HCT116 (cell line): ENCODE data around the gene SUPT6H. TPM values are rescaled to one million over a fixed set of nuclear protein-coding genes. Genes with fewer than 3 reads are reported as not detected.

ENCODE experiments used
- ATAC-seq: fragments of 200-7000 bp; cut with Tn5 transposase; 2 replicates; pipeline ENCODE4 v1.9.1; 2020; ENCODE audit warnings: mild to moderate bottlenecking, moderate library complexity
- BruUV-seq: library from RNA; stranded (reverse); fragments of 400-500 nt; replicated peaks from 2 replicates; lab custom pipeline; 2021; lab: Mats Ljungman, UMichigan
- CTCF ChIA-PET: fragments of 300-600 bp; sonication (Branson Sonifier 250); formaldehyde crosslinking; loops from one replicate; lab custom pipeline; 2021; ENCODE audit warnings: antibody characterized with exemption; lab: Charles Lee
- POLR2A ChIA-PET: fragments of 300-600, 350-600 bp; sonication (Branson Sonifier 250); formaldehyde crosslinking; loops from one replicate; lab custom pipeline; 2021; ENCODE audit warnings: antibody characterized with exemption; lab: Charles Lee
- RAD21 ChIA-PET, 2 experiments: fragments of 300-600 bp; sonication (Branson Sonifier 250); formaldehyde crosslinking; loops; one replicate each; lab custom pipeline; 2023; ENCODE audit warnings: low total read pairs in 2 of 2; ENCODE audit not compliant: uncharacterized antibody in 2 of 2, unreplicated experiment in 2 of 2, low non-redundant PET in 1 of 2; lab: Charles Lee
- DNase-seq: peaks from one replicate; pipeline ENCODE4 v3.0.0-alpha.2; 2010; ENCODE audit warnings: low read depth, low spot score
- H2AFZ ChIP-seq: fragments of 200-600 bp; shearing (Covaris generic), sonication (generic); 2 replicates; pipeline ENCODE4 v1.6.1; 2017; ENCODE audit warnings: low read depth, mixed run types, mixed read lengths, antibody characterized with exemption, low read length; ENCODE audit not compliant: poor library complexity, severe bottlenecking
- H3K27ac ChIP-seq: 2 replicates; pipeline ENCODE4 v1.5.1; 2012; ENCODE audit warnings: low read depth, low read length
- H3K27me3 ChIP-seq: fragments of 200-600 bp; sonication (generic); 2 replicates; pipeline ENCODE4 v1.6.1; 2016; ENCODE audit warnings: mixed run types, low read length, mixed read lengths; ENCODE audit not compliant: insufficient read depth
- H3K36me3 ChIP-seq, 2 experiments: fragments of 200-500 bp in 1 of 2; fragments of 200-600 bp in 1 of 2; sonication (Bioruptor generic) in 1 of 2; sonication (generic) in 1 of 2; 2 replicates each; pipeline versions ENCODE4 v1.5.1 to v1.6.1; 2014 to 2016; ENCODE audit warnings: low read length in 2 of 2, inconsistent platforms in 1 of 2, mixed read lengths in 1 of 2, mixed run types in 1 of 2; ENCODE audit not compliant: insufficient read depth in 2 of 2, control insufficient read depth in 1 of 2
- H3K4me1 ChIP-seq, 2 experiments: fragments of 200-600 bp in 1 of 2; sonication (generic) in 1 of 2; 2 replicates each; pipeline versions ENCODE4 v1.5.1 to v1.6.1; 2012 to 2017; ENCODE audit warnings: low read length in 2 of 2, inconsistent platforms in 1 of 2, mild to moderate bottlenecking in 1 of 2, mixed read lengths in 1 of 2, mixed run types in 1 of 2, moderate library complexity in 1 of 2; ENCODE audit not compliant: insufficient read depth in 2 of 2, control insufficient read depth in 1 of 2
- H3K4me2 ChIP-seq: fragments of 200-600 bp; sonication (generic); 2 replicates; pipeline ENCODE4 v1.6.1; 2017; ENCODE audit warnings: mixed run types, low read length, mixed read lengths
- H3K4me3 ChIP-seq, 2 experiments: fragments of 200-600 bp in 1 of 2; sonication (generic) in 1 of 2; replicated peaks in 1 of 2; 2 replicates each; pipeline ENCODE4 v1.5.1; 2011 to 2016; ENCODE audit warnings: low read length in 2 of 2, control low read depth in 1 of 2, low read depth in 1 of 2, mild to moderate bottlenecking in 1 of 2, mixed read lengths in 1 of 2, mixed run types in 1 of 2
- H3K79me2 ChIP-seq: fragments of 200-600 bp; sonication (generic); 2 replicates; pipeline ENCODE4 v1.6.1; 2017; ENCODE audit warnings: mild to moderate bottlenecking, mixed run types, low read length, moderate library complexity, mixed read lengths; ENCODE audit not compliant: insufficient read depth
- H3K9ac ChIP-seq: fragments of 200-600 bp; sonication (generic); 2 replicates; pipeline ENCODE4 v1.6.1; 2016; ENCODE audit warnings: low read length, mixed read lengths
- H3K9me2 ChIP-seq: fragments of 200-600 bp; sonication (generic), shearing (Covaris generic); 2 replicates; pipeline ENCODE4 v1.6.1; 2017; ENCODE audit warnings: mixed run types, mild to moderate bottlenecking, moderate library complexity; ENCODE audit not compliant: insufficient read depth
- H3K9me3 ChIP-seq, 2 experiments: fragments of 200-500 bp in 1 of 2; fragments of 200-600 bp in 1 of 2; sonication (Bioruptor generic) in 1 of 2; sonication (generic) in 1 of 2; 2 replicates each; pipeline ENCODE4 v1.6.1; 2014 to 2017; ENCODE audit warnings: low read length in 2 of 2, mixed read lengths in 2 of 2, inconsistent platforms in 1 of 2, low read depth in 1 of 2, mild to moderate bottlenecking in 1 of 2, mixed run types in 1 of 2, moderate library complexity in 1 of 2; ENCODE audit not compliant: control insufficient read depth in 1 of 2, insufficient read depth in 1 of 2
- H4K20me1 ChIP-seq: fragments of 200-600 bp; sonication (generic), shearing (Covaris generic); 2 replicates; pipeline ENCODE4 v1.6.1; 2017; ENCODE audit warnings: mixed run types, mild to moderate bottlenecking, moderate library complexity; ENCODE audit not compliant: insufficient read depth
- CBX3 ChIP-seq: IDR thresholded peaks from 2 replicates; pipeline ENCODE4 v1.6.1; 2012; ENCODE audit warnings: low read depth
- EGR1 ChIP-seq: IDR thresholded peaks from 2 replicates; pipeline ENCODE4 v1.6.1; 2012; ENCODE audit warnings: low read depth
- EZH2 ChIP-seq: fragments of 200-600 bp; sonication (generic); IDR thresholded peaks from 2 replicates; pipeline ENCODE4 v1.6.1; 2017; ENCODE audit warnings: antibody characterized with exemption, mixed run types
- EZH2phosphoT487 ChIP-seq: fragments of 200-600 bp; IDR thresholded peaks from 2 replicates; pipeline ENCODE4 v1.6.1; 2018; ENCODE audit warnings: antibody characterized with exemption, borderline replicate concordance
- FOSL1 ChIP-seq: IDR thresholded peaks from 2 replicates; pipeline ENCODE4 v1.6.1; 2012; ENCODE audit warnings: low read depth
- JUND ChIP-seq: IDR thresholded peaks from 2 replicates; pipeline ENCODE4 v1.6.1; 2012
- POLR2AphosphoS5 ChIP-seq: IDR thresholded peaks from 2 replicates; pipeline ENCODE4 v1.6.1; 2011; ENCODE audit warnings: mild to moderate bottlenecking, low read depth, low read length, moderate library complexity
- SIN3A ChIP-seq: IDR thresholded peaks from 2 replicates; pipeline ENCODE4 v1.6.1; 2012; ENCODE audit warnings: low read depth
- SP1 ChIP-seq: IDR thresholded peaks from 2 replicates; pipeline ENCODE4 v1.6.1; 2012; ENCODE audit warnings: low read depth
- SRF ChIP-seq: IDR thresholded peaks from 2 replicates; pipeline ENCODE4 v1.6.1; 2012; ENCODE audit warnings: low read depth
- TCF7L2 ChIP-seq: IDR thresholded peaks from 2 replicates; pipeline ENCODE4 v1.7.0; 2011; ENCODE audit warnings: borderline replicate concordance, inconsistent platforms; ENCODE audit not compliant: insufficient read depth, insufficient read length; ENCODE audit errors: extremely low read depth
- YY1 ChIP-seq: IDR thresholded peaks from 2 replicates; pipeline ENCODE4 v1.6.1; 2011; ENCODE audit warnings: low read length, low read depth, moderate library complexity, mild to moderate bottlenecking; ENCODE audit not compliant: insufficient replicate concordance; ENCODE audit errors: extremely low read depth
- ZBTB33 ChIP-seq: IDR thresholded peaks from 2 replicates; pipeline ENCODE4 v1.6.1; 2011; ENCODE audit warnings: mild to moderate bottlenecking, low read length, moderate library complexity; ENCODE audit not compliant: insufficient replicate concordance; ENCODE audit errors: extremely low read depth
- ZFX ChIP-seq: fragments of 450-650 bp; IDR thresholded peaks from 2 replicates; pipeline ENCODE4 v1.6.1; 2017
- intact Hi-C: fragments of 100-400 bp; cut with micrococcal nuclease; formaldehyde crosslinking; loops from 2 replicates; pipeline ENCODE4 v1.10.0; 2022
- total RNA-seq: library from RNA; stranded (reverse); gene quantifications from one replicate; pipeline ENCODE4 v1.2.1, GENCODE V29; 2021; ENCODE audit not compliant: unreplicated experiment
- TF ChIP-seq, protein P1 (sequence below): IDR thresholded peaks from 2 replicates; pipeline ENCODE4 v1.6.1; 2012
- TF ChIP-seq, protein P2 (sequence below), 3 experiments: fragments of 200-600 bp in 1 of 3; sonication (generic) in 1 of 3; IDR thresholded peaks in 2 of 3; conservative IDR thresholded peaks in 1 of 3; 2 replicates each; pipeline ENCODE4 v1.5.1; 2012 to 2017; ENCODE audit warnings: low read depth in 2 of 3, low read length in 2 of 3, antibody characterized with exemption in 1 of 3, borderline replicate concordance in 1 of 3, control low read depth in 1 of 3, mild to moderate bottlenecking in 1 of 3, mixed read lengths in 1 of 3, mixed run types in 1 of 3, moderate library complexity in 1 of 3; ENCODE audit not compliant: insufficient read depth in 1 of 3

The SUPT6H gene
- total RNA-seq, 1 experiment from 2014 or later = 62.1 TPM

DNA sequence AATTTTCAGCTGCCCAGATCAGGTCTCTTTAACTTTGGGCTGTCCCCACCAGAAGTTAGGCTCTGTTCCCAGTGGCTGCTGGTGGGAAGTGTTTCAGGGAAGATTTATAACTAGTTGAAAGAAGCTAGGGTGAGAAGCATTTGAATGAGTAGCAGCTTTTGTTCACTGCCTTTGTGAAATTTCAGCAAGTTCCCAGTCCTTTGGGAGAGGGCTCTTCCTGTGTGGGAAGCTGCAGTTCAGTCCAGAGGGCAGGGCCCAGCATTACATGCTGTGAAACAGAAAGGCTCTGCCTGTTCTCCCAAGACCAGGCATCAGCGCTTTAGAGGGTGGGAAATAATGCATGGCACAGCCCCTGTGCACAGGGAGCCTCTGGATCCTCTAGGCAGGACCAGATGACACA, 31.9 kb downstream of the SUPT6H start:
- intact Hi-C loops = no loop called here
- RAD21 ChIA-PET = no interaction called here
- H3K27me3 ChIP-seq = no peaks in the 10 kb centered on the region
- H3K9me2 ChIP-seq = no peaks in the 10 kb centered on the region
- no TSS peak for BruUV-seq
- H3K4me2 ChIP-seq = no peak overlapping the region
- H4K20me1 ChIP-seq = no peaks in the 10 kb centered on the region
- peaks cover 59 to 65% of the 10 kb centered on the region in 2 experiments for H3K36me3 ChIP-seq
- H2AFZ ChIP-seq = no peak overlapping the region
- POLR2A ChIA-PET = interaction anchor here (0.5 kb wide), 1 partner anchor 17 kb away, joined by 3 read pairs; no protein-coding TSS in a partner anchor
- no peaks in the 10 kb centered on the region for H3K9me3 ChIP-seq
- H3K79me2 ChIP-seq = no peaks in the 10 kb centered on the region
- H3K27ac ChIP-seq = no peak overlapping the region
- DNase-seq (no peak), ATAC-seq (no peak)
- CTCF ChIA-PET = no interaction called here
- no peaks in the 10 kb centered on the region for H3K4me1 ChIP-seq
- no peak overlapping the region for H3K9ac ChIP-seq
- no peak overlapping the region for H3K4me3 ChIP-seq
- TF ChIP-seq EZH2phosphoT487 (no peak), JUND (no peak), POLR2AphosphoS5 (no peak), EGR1 (no peak), CBX3 (no peak), YY1 (no peak), SIN3A (no peak), TCF7L2 (no peak), ZBTB33 (no peak), EZH2 (no peak), SRF (no peak), FOSL1 (no peak), SP1 (no peak), ZFX (no peak)
- TF ChIP-seq, protein P1, sequence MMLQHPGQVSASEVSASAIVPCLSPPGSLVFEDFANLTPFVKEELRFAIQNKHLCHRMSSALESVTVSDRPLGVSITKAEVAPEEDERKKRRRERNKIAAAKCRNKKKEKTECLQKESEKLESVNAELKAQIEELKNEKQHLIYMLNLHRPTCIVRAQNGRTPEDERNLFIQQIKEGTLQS = no peak
- TF ChIP-seq, protein P2, sequence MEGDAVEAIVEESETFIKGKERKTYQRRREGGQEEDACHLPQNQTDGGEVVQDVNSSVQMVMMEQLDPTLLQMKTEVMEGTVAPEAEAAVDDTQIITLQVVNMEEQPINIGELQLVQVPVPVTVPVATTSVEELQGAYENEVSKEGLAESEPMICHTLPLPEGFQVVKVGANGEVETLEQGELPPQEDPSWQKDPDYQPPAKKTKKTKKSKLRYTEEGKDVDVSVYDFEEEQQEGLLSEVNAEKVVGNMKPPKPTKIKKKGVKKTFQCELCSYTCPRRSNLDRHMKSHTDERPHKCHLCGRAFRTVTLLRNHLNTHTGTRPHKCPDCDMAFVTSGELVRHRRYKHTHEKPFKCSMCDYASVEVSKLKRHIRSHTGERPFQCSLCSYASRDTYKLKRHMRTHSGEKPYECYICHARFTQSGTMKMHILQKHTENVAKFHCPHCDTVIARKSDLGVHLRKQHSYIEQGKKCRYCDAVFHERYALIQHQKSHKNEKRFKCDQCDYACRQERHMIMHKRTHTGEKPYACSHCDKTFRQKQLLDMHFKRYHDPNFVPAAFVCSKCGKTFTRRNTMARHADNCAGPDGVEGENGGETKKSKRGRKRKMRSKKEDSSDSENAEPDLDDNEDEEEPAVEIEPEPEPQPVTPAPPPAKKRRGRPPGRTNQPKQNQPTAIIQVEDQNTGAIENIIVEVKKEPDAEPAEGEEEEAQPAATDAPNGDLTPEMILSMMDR (IDR thresholded peaks at IDR 0.05 in 2 of 3, conservative IDR thresholded peaks at IDR 0.05 in 1 of 3; ENCODE audit: borderline replicate concordance in 1 of 3, insufficient read depth in 1 of 3, low read depth in 2 of 3, low read length in 2 of 3) = no peak
